Neural cell (in vitro differentiated cells): ENCODE data around the gene IL15. TPM values are rescaled to one million over a fixed set of nuclear protein-coding genes. Genes with fewer than 3 reads are reported as not detected.
"Not testable (repeated sequence)": the region's sequence is repeated elsewhere in the genome, so short reads cannot be mapped to it uniquely, and the experiment has no call there.

Experiments used
- H2AFZ ChIP-seq: fragments of 200-600, 300-800 bp; sonication (generic), shearing (Covaris generic); 2 replicates; pipeline ENCODE4 v1.6.0; 2014; ENCODE audit warnings: low read depth, mild to moderate bottlenecking, antibody characterized with exemption, low read length, moderate library complexity
- H3F3A ChIP-seq: fragments of 200-600 bp; shearing (Covaris generic); 2 replicates; pipeline ENCODE4 v1.6.1; 2016; ENCODE audit warnings: mild to moderate bottlenecking, moderate library complexity, mixed read lengths, antibody characterized with exemption, low read length; ENCODE audit not compliant: insufficient read depth, poor library complexity, severe bottlenecking
- H3K27ac ChIP-seq: fragments of 200-600, 300-800 bp; sonication (generic), shearing (Covaris generic); 2 replicates; pipeline ENCODE4 v1.5.1; 2014; ENCODE audit warnings: mild to moderate bottlenecking, low read length, moderate library complexity
- H3K27me3 ChIP-seq: fragments of 300-800, 200-600 bp; sonication (generic), shearing (Covaris generic); 2 replicates; pipeline ENCODE4 v1.6.0; 2014; ENCODE audit warnings: mild to moderate bottlenecking, low read depth, low read length, moderate library complexity; ENCODE audit not compliant: insufficient read depth
- H3K36me3 ChIP-seq: fragments of 300-800, 200-600 bp; sonication (generic), shearing (Covaris generic); 2 replicates; pipeline ENCODE4 v1.5.1; 2014; ENCODE audit warnings: mild to moderate bottlenecking, antibody characterized with exemption, low read length, moderate library complexity; ENCODE audit not compliant: insufficient read depth
- H3K4me2 ChIP-seq: fragments of 300-800, 200-600 bp; sonication (generic), shearing (Covaris generic); 2 replicates; pipeline ENCODE4 v1.6.0; 2014; ENCODE audit warnings: mild to moderate bottlenecking, low read length
- H3K4me3 ChIP-seq: fragments of 300-800, 200-600 bp; sonication (generic), shearing (Covaris generic); 2 replicates; pipeline ENCODE4 v1.5.1; 2014; ENCODE audit warnings: mild to moderate bottlenecking, low read length, moderate library complexity
- H3K79me2 ChIP-seq: fragments of 200-600 bp; shearing (Covaris generic); replicated peaks from 2 replicates; pipeline ENCODE4 v1.6.0; 2014; ENCODE audit warnings: mild to moderate bottlenecking, low read length, moderate library complexity; ENCODE audit not compliant: insufficient read depth
- H3K9ac ChIP-seq: fragments of 300-800, 200-600 bp; sonication (generic), shearing (Covaris generic); 2 replicates; pipeline ENCODE4 v1.6.1; 2016; ENCODE audit warnings: mild to moderate bottlenecking, low read length, mixed read lengths
- H3K9me2 ChIP-seq: fragments of 200-600 bp; shearing (Covaris generic); 2 replicates; pipeline ENCODE4 v1.6.1; 2016; ENCODE audit warnings: mild to moderate bottlenecking, low read length, mixed read lengths; ENCODE audit not compliant: insufficient read depth
- H3K9me3 ChIP-seq: fragments of 200-600, 300-800 bp; sonication (generic), shearing (Covaris generic); 2 replicates; pipeline ENCODE4 v1.6.1; 2016; ENCODE audit warnings: mild to moderate bottlenecking, mixed run types, low read length, moderate library complexity, mixed read lengths
- H4K20me1 ChIP-seq: fragments of 200-600 bp; shearing (Covaris generic); 2 replicates; pipeline ENCODE4 v1.6.1; 2016; ENCODE audit warnings: mild to moderate bottlenecking, mixed run types; ENCODE audit not compliant: insufficient read depth
- CTCF ChIP-seq: fragments of 450-650 bp; IDR thresholded peaks from 2 replicates; pipeline ENCODE4 v1.5.1; 2014; ENCODE audit warnings: antibody characterized with exemption, mild to moderate bottlenecking, moderate library complexity; ENCODE audit not compliant: poor library complexity, severe bottlenecking
- EP300 ChIP-seq: fragments of 450-650 bp; conservative IDR thresholded peaks from 2 replicates; pipeline ENCODE4 v1.6.1; 2014; ENCODE audit warnings: antibody characterized with exemption, mild to moderate bottlenecking, moderate library complexity; ENCODE audit not compliant: poor library complexity, severe bottlenecking
- EZH2 ChIP-seq: fragments of 200-600, 300-800 bp; shearing (Covaris generic), sonication (generic); IDR thresholded peaks from 2 replicates; pipeline ENCODE4 v1.6.1; 2014; ENCODE audit warnings: antibody characterized with exemption, low read length, borderline replicate concordance, mild to moderate bottlenecking; ENCODE audit not compliant: insufficient read depth, poor library complexity, severe bottlenecking
- MXI1 ChIP-seq: fragments of 450-650 bp; conservative IDR thresholded peaks from 2 replicates; pipeline ENCODE4 v1.6.1; 2014; ENCODE audit warnings: antibody characterized with exemption, mild to moderate bottlenecking; ENCODE audit not compliant: poor library complexity, severe bottlenecking
- POLR2AphosphoS5 ChIP-seq: IDR thresholded peaks from 2 replicates; pipeline ENCODE4 v1.6.1; 2012
- RAD21 ChIP-seq: fragments of 450-650 bp; conservative IDR thresholded peaks from 2 replicates; pipeline ENCODE4 v1.6.1; 2014; ENCODE audit warnings: antibody characterized with exemption, mild to moderate bottlenecking, moderate library complexity
- REST ChIP-seq: IDR thresholded peaks from 2 replicates; pipeline ENCODE4 v1.6.1; 2012; ENCODE audit warnings: borderline replicate concordance
- SMC3 ChIP-seq: fragments of 450-650 bp; conservative IDR thresholded peaks from 2 replicates; pipeline ENCODE4 v1.6.1; 2014; ENCODE audit warnings: antibody characterized with exemption, mild to moderate bottlenecking, moderate library complexity; ENCODE audit not compliant: poor library complexity
- TAF1 ChIP-seq: IDR thresholded peaks from 2 replicates; pipeline ENCODE4 v1.6.1; 2012; ENCODE audit warnings: low read depth
- polyA plus RNA-seq: library from polyadenylated mRNA; depleted of rRNA; stranded (reverse); fragments of >200 nt; gene quantifications from 2 replicates; pipeline ENCODE4 v1.2.3, GENCODE V29; 2014

Gene IL15
- polyA plus RNA-seq, 1 donor from 2014 or later: not detected

- Histone ChIP-seq H3K4me2 (no peak overlapping the region), H3K79me2 (no peaks in the 10 kb centered on the region), H4K20me1 (no peaks in the 10 kb centered on the region), H3K27me3 (no peaks in the 10 kb centered on the region), H3K9me2 (no peaks in the 10 kb centered on the region), H2AFZ (no peak overlapping the region), H3K9ac (no peak overlapping the region), H3F3A (no peaks in the 10 kb centered on the region), H3K27ac (no peak overlapping the region), H3K4me3 (no peak overlapping the region), H3K9me3 (no peaks in the 10 kb centered on the region), H3K36me3 (no peaks in the 10 kb centered on the region)
- TF ChIP-seq RAD21 (no peak), MXI1 (no peak), TAF1 (no peak), POLR2AphosphoS5 (no peak), CTCF (no peak), REST (no peak), EZH2 (no peak), SMC3 (no peak), EP300 (no peak)
These were observed 21.4 kb upstream of the IL15 start for GRCh38 chr4:141614878-141615586.

GRCh38 chr4:141615587-141615918 lies 20.8 kb upstream of the IL15 start:
- not testable (repeated sequence) for H3K27ac ChIP-seq, H3K79me2 ChIP-seq, H3K4me2 ChIP-seq, H2AFZ ChIP-seq, H3K27me3 ChIP-seq, H3F3A ChIP-seq, H3K4me3 ChIP-seq, H3K36me3 ChIP-seq, H3K9ac ChIP-seq, H4K20me1 ChIP-seq, H3K9me3 ChIP-seq, H3K9me2 ChIP-seq

- Histone ChIP-seq H3K9ac (no peak overlapping the region), H3K27ac (no peak overlapping the region), H3F3A (no peaks in the 10 kb centered on the region), H3K36me3 (no peaks in the 10 kb centered on the region), H3K4me3 (no peak overlapping the region), H4K20me1 (no peaks in the 10 kb centered on the region), H3K4me2 (no peak overlapping the region), H3K9me3 (no peaks in the 10 kb centered on the region), H3K9me2 (no peaks in the 10 kb centered on the region), H2AFZ (no peak overlapping the region), H3K79me2 (no peaks in the 10 kb centered on the region), H3K27me3 (no peaks in the 10 kb centered on the region)
- TF ChIP-seq RAD21 (no peak), SMC3 (no peak), TAF1 (no peak)
These were observed 15.7 kb upstream of the IL15 start for GRCh38 chr4:141620715-141621114.
